ENCODE results near the gene CD86.

CD86 gene

DNA sequence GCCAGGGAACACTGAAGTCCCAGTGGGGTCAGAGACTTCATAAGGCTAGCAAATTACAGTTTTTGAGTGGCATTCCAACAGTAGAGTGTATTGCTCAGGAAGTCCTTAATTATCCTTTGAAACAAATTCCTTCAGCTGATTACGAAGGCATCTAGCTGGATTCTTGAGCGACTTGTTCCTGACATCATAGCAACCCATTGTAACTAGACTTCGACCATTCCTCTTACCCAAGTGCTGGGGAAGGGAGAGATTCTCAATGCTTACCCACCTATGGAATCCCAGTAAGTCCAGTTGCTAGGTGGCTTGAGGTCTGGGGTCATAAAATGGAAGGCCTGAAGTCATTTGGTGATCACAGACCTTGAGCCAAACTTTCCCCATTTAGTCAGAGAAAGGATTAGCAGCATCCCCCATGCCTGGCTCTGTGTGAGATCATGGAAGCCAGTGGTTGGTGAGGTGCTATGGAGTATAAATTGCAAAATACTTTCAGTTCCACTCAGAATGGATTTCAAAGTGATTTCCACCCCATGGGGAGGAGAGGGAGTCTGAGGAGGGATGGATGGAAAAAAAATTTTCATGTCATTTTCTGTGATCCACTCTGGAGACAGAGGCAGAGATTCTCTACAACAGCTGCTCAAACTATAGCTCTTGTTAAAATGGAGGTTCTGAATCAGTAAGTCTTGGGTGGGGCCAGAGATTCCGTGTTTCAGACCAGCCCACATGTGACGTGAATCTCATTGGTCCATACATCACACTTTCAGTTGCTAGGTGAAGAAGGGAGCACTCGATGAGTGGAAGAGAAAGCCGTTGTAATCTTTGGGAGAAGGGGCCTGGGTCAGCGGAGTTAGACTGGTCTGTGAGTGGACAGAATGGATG is 45.7 kb downstream of the CD86 start:
- no peak for TF ChIP-seq POLR2AphosphoS5 (IDR thresholded peaks at IDR 0.05; ENCODE audit: low read depth, low read length)
- TF ChIP-seq, protein P1, sequence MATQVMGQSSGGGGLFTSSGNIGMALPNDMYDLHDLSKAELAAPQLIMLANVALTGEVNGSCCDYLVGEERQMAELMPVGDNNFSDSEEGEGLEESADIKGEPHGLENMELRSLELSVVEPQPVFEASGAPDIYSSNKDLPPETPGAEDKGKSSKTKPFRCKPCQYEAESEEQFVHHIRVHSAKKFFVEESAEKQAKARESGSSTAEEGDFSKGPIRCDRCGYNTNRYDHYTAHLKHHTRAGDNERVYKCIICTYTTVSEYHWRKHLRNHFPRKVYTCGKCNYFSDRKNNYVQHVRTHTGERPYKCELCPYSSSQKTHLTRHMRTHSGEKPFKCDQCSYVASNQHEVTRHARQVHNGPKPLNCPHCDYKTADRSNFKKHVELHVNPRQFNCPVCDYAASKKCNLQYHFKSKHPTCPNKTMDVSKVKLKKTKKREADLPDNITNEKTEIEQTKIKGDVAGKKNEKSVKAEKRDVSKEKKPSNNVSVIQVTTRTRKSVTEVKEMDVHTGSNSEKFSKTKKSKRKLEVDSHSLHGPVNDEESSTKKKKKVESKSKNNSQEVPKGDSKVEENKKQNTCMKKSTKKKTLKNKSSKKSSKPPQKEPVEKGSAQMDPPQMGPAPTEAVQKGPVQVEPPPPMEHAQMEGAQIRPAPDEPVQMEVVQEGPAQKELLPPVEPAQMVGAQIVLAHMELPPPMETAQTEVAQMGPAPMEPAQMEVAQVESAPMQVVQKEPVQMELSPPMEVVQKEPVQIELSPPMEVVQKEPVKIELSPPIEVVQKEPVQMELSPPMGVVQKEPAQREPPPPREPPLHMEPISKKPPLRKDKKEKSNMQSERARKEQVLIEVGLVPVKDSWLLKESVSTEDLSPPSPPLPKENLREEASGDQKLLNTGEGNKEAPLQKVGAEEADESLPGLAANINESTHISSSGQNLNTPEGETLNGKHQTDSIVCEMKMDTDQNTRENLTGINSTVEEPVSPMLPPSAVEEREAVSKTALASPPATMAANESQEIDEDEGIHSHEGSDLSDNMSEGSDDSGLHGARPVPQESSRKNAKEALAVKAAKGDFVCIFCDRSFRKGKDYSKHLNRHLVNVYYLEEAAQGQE (IDR thresholded peaks at IDR 0.05; ENCODE audit: insufficient read depth in 1 of 2, low read depth in 2 of 2, low read length in 2 of 2) = no peak
- no peak for TF ChIP-seq SIN3A (IDR thresholded peaks at IDR 0.05; ENCODE audit: borderline replicate concordance, insufficient read depth, low read length)
- TF ChIP-seq FOXP2 (optimal IDR thresholded peaks at IDR 0.05; ENCODE audit: borderline replicate concordance, extremely low read depth, extremely low read length, insufficient read depth) = no peak
- TF ChIP-seq TAF1 (IDR thresholded peaks at IDR 0.05; ENCODE audit: borderline replicate concordance, insufficient read depth, low read length) = no peak

DNA sequence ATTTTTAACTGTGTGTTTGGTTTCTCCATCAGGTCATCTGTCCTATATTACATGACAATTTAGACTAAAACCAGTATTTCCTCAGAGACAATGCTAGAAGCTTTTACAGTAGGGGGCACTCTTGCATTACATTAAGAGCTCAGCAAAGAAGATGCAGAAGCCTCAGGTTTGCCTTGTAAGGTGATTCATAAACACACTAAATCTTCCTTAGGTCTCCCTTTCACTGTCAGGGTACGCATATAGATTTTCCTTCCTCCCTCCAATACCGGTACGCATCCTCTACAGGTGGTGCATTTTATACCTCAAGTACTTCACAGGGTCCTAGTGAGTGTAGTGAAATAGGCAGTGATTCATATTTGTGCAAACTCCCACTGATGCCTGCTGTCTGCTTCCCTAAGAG is 46.5 kb downstream of the CD86 start:
- TF ChIP-seq TAF1 (IDR thresholded peaks at IDR 0.05; ENCODE audit: borderline replicate concordance, insufficient read depth, low read length) (no peak), SIN3A (IDR thresholded peaks at IDR 0.05; ENCODE audit: borderline replicate concordance, insufficient read depth, low read length) (no peak), POLR2AphosphoS5 (IDR thresholded peaks at IDR 0.05; ENCODE audit: low read depth, low read length) (no peak), FOXP2 (optimal IDR thresholded peaks at IDR 0.05; ENCODE audit: borderline replicate concordance, extremely low read depth, extremely low read length, insufficient read depth) (no peak)
- TF ChIP-seq, protein P1 (IDR thresholded peaks at IDR 0.05; ENCODE audit: insufficient read depth in 1 of 2, low read depth in 2 of 2, low read length in 2 of 2) = no peak

DNA sequence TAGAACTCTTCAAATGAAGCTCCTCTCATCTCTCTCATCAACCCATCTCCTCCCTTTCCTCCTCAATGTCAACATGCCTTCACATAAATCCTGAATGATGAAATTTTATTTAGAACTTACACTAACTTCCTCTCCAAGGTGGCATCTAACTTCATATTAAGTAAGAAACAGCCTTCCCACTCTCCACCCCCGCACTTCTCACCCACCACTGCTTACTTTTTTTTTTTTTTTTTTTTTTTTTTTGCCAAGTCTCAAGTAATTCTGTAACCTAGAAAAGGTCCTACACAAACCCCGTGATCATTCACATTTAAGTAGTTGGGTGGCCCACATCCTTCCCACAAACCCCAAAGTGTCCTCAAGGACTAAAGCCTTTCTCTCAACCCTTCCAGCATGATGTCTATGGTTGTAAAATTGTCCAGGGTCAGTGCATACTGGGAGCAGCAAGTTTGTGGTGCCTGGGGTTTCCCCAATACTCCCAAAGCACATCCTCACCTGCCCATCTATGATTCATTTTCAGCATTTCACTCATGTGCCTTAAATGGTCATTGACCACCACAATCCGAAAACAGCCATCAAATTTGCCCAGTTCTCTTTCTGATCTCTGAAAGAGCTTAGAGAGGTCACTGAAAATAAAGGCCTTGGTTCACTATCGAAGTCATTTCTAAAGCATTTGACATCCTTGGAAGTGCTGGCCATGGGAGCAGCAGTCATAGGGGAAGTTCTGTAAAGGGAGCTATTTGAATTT is 47.2 kb downstream of the CD86 start:
- TF ChIP-seq TAF1 (IDR thresholded peaks at IDR 0.05; ENCODE audit: borderline replicate concordance, insufficient read depth, low read length) = no peak
- TF ChIP-seq SIN3A (IDR thresholded peaks at IDR 0.05; ENCODE audit: borderline replicate concordance, insufficient read depth, low read length) = no peak
- TF ChIP-seq, protein P1 (IDR thresholded peaks at IDR 0.05; ENCODE audit: insufficient read depth in 1 of 2, low read depth in 2 of 2, low read length in 2 of 2) = no peak
- no peak for TF ChIP-seq POLR2AphosphoS5 (IDR thresholded peaks at IDR 0.05; ENCODE audit: low read depth, low read length)
- no peak for TF ChIP-seq FOXP2 (optimal IDR thresholded peaks at IDR 0.05; ENCODE audit: borderline replicate concordance, extremely low read depth, extremely low read length, insufficient read depth)

DNA sequence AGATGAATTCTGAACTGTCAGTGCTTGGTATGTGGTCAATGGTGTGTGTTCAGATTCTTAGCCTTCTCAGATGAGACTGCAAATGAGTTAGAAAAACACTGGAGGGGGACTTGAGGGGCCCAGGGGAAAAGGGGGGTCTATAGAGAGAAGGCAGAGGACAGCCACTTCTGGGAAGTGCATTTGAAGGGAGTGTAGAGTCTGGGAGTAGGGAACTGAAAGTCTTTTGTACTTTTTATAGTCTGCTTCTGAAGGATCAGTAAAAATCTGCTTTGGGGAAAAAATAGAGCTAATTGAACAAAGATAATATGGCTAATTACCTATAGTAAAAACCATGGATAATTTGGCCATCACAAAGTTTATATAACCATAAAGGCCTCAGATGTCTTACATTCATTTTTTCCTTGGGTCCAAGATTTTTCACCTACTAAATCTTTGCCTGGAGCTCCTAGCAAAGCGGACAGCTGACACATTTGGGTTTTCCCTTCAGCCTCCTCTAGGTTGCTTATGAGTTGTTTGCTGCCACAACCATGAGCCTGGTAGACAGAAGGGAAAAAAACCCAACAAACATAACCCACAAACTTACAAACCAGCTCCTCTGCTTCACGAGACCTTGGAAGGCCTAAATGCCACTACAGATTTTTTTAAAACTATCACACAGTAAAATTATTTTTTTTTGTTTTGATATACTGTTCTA is 48.8 kb downstream of the CD86 start:
- TF ChIP-seq FOXP2 (optimal IDR thresholded peaks at IDR 0.05; ENCODE audit: borderline replicate concordance, extremely low read depth, extremely low read length, insufficient read depth) (no peak), TAF1 (IDR thresholded peaks at IDR 0.05; ENCODE audit: borderline replicate concordance, insufficient read depth, low read length) (no peak), SIN3A (IDR thresholded peaks at IDR 0.05; ENCODE audit: borderline replicate concordance, insufficient read depth, low read length) (no peak), POLR2AphosphoS5 (IDR thresholded peaks at IDR 0.05; ENCODE audit: low read depth, low read length) (no peak)
- TF ChIP-seq, protein P1 (IDR thresholded peaks at IDR 0.05; ENCODE audit: insufficient read depth in 1 of 2, low read depth in 2 of 2, low read length in 2 of 2) = no peak
